Natural killer cell (primary cell): Measurements from ENCODE around the gene TCIRG1. TPM values are rescaled to one million over a fixed set of nuclear protein-coding genes. Genes with fewer than 3 reads are reported as not detected.
"Not testable (repeated sequence)": the region's sequence is repeated elsewhere in the genome, so short reads cannot be mapped to it uniquely, and the experiment has no call there.

ENCODE experiments used
- ATAC-seq, 3 donors: fragments of 150-1000 bp in 2 of 3; fragments of 200-7000 bp in 1 of 3; cut with Tn5 transposase; 1 replicate in 1 of 3; 2 replicates in 2 of 3; pipeline ENCODE4 v1.10.0; 2021; ENCODE audit warnings: mild to moderate bottlenecking in 2 of 3, moderate library complexity in 2 of 3
- DNase-seq, 2 donors: peaks; one replicate each; pipeline versions ENCODE4 v3.0.0 to v3.0.0-alpha.2; 2013 to 2021; ENCODE audit warnings: mixed read lengths in 1 of 2
- H3K27ac ChIP-seq: one replicate; pipeline ENCODE4 v1.5.1; 2013; ENCODE audit warnings: mild to moderate bottlenecking, low read length
- H3K27me3 ChIP-seq: one replicate; pipeline ENCODE4 v1.6.1; 2013; ENCODE audit warnings: low read length; ENCODE audit not compliant: control insufficient read depth, insufficient read depth
- H3K36me3 ChIP-seq: one replicate; pipeline ENCODE4 v1.6.1; 2013; ENCODE audit warnings: low read length; ENCODE audit not compliant: control insufficient read depth, insufficient read depth
- H3K4me1 ChIP-seq: one replicate; pipeline ENCODE4 v1.6.1; 2013; ENCODE audit warnings: low read length; ENCODE audit not compliant: control insufficient read depth, insufficient read depth
- H3K4me3 ChIP-seq: one replicate; pipeline ENCODE4 v1.5.1; 2013; ENCODE audit warnings: low read length
- H3K9me3 ChIP-seq: one replicate; pipeline ENCODE4 v1.6.1; 2013; ENCODE audit warnings: low read length; ENCODE audit not compliant: control insufficient read depth, insufficient read depth
- H3K27ac Mint-ChIP-seq, 2 donors: one replicate each; pipeline ENCODE4 v1.8.0; 2022; ENCODE audit warnings: mild to moderate bottlenecking in 2 of 2, mixed read lengths in 2 of 2, moderate library complexity in 1 of 2
- H3K27me3 Mint-ChIP-seq, 2 donors: one replicate each; pipeline ENCODE4 v1.8.0; 2022; ENCODE audit warnings: low read depth in 2 of 2, mixed read lengths in 2 of 2
- H3K36me3 Mint-ChIP-seq: one replicate; pipeline ENCODE4 v1.8.0; 2022; ENCODE audit warnings: mixed read lengths
- H3K4me1 Mint-ChIP-seq, 2 donors: one replicate each; pipeline ENCODE4 v1.8.0; 2022; ENCODE audit warnings: mixed read lengths in 2 of 2
- H3K4me3 Mint-ChIP-seq: one replicate; pipeline ENCODE4 v1.8.0; 2022; ENCODE audit warnings: mild to moderate bottlenecking, moderate library complexity, mixed read lengths
- H3K9me3 Mint-ChIP-seq, 2 donors: one replicate each; pipeline ENCODE4 v1.8.0; 2022; ENCODE audit warnings: mixed read lengths in 2 of 2
- CTCF ChIP-seq: fragments of 200-600 bp; IDR thresholded peaks from one replicate; pipeline ENCODE4 v1.8.0; 2022; ENCODE audit warnings: antibody characterized with exemption
- WGBS: methylation state at CpG from one replicate; pipeline ENCODE4 v1.1.7; 2013; ENCODE audit warnings: missing lambda C conversion rate; ENCODE audit not compliant: insufficient coverage; 5-methylcytosine and 5-hydroxymethylcytosine counted together
- intact Hi-C: fragments of 100-400 bp; cut with micrococcal nuclease; formaldehyde crosslinking; loops from one replicate; pipeline ENCODE4 v1.14.2; 2022
- total RNA-seq, 4 donors: library from RNA; stranded (reverse); fragments of 120-200 nt in 1 of 4; gene quantifications; one replicate each; pipeline versions ENCODE4 v1.2.3 to v1.2.4, GENCODE V29; 2013 to 2022

The TCIRG1 gene
- total RNA-seq, 3 donors from 2014 or later (not counting 1 experiment from before 2014, with no cell fraction given) = 438 to 480 (median 465) TPM

- H3K4me1 Mint-ChIP-seq = peaks cover 24 to 31% of the 10 kb centered on the region in 2 donors
- DNase-seq, H3K27ac ChIP-seq, intact Hi-C loops, H3K9me3 Mint-ChIP-seq, H3K4me3 Mint-ChIP-seq, H3K36me3 ChIP-seq, H3K36me3 Mint-ChIP-seq, H3K27ac Mint-ChIP-seq, H3K4me3 ChIP-seq, H3K27me3 Mint-ChIP-seq, ATAC-seq, H3K27me3 ChIP-seq, H3K9me3 ChIP-seq: not testable (repeated sequence)
- WGBS = 71% methylated on average over 11 of the region's 14 CpGs
- H3K4me1 ChIP-seq = peaks cover 46% of the 10 kb centered on the region
Measured at GRCh38 chr11:67995579-67995978, 43.2 kb upstream of the TCIRG1 start.

- no peaks in the 10 kb centered on the region for H3K27me3 Mint-ChIP-seq
- Histone ChIP-seq H3K9me3 (no peaks in the 10 kb centered on the region), H3K27ac (no peak overlapping the region), H3K36me3 (peaks cover 10% of the 10 kb centered on the region), H3K27me3 (no peaks in the 10 kb centered on the region), H3K4me3 (no peak overlapping the region), H3K4me1 (peaks cover 49% of the 10 kb centered on the region)
- no peak for ATAC-seq
- no peaks in the 10 kb centered on the region for H3K9me3 Mint-ChIP-seq
- no peak for TF ChIP-seq CTCF
- no peaks in the 10 kb centered on the region for H3K36me3 Mint-ChIP-seq
- intact Hi-C loops = no loop called here
- 90% methylated on average over 11 of the region's 13 CpGs for whole genome bisulfite sequencing
- H3K4me3 Mint-ChIP-seq = no peak overlapping the region
- peaks cover 24 to 31% of the 10 kb centered on the region in 2 donors for H3K4me1 Mint-ChIP-seq
- no peak overlapping the region for H3K27ac Mint-ChIP-seq
- DNase-seq = no peak
Measured at GRCh38 chr11:67996051-67996450, 42.8 kb upstream of the TCIRG1 start.

GRCh38 chr11:67996622-67997474 is 42.0 kb upstream of the TCIRG1 start:
- Histone ChIP-seq H3K27ac (no peak overlapping the region), H3K36me3 (peaks cover 10% of the 10 kb centered on the region), H3K4me1 (peaks cover 54% of the 10 kb centered on the region), H3K9me3 (no peaks in the 10 kb centered on the region), H3K4me3 (no peak overlapping the region), H3K27me3 (no peaks in the 10 kb centered on the region)
- Mint-ChIP-seq H3K27ac (peak overlapping the region in 1 of 2 donors; percentile 64), H3K36me3 (no peaks in the 10 kb centered on the region), H3K4me3 (no peak overlapping the region), H3K27me3 (no peaks in the 10 kb centered on the region), H3K4me1 (peaks cover 24 to 31% of the 10 kb centered on the region in 2 donors), H3K9me3 (no peaks in the 10 kb centered on the region)
- TF ChIP-seq CTCF = no peak
- ATAC-seq (peak; percentile 72 to 77 (median 77)), DNase-seq (peak; percentile 23 to 39)
- intact Hi-C loops = no loop called here
- WGBS = 84% methylated on average over 41 of the region's 41 CpGs

- Mint-ChIP-seq H3K27me3 (no peaks in the 10 kb centered on the region), H3K36me3 (no peaks in the 10 kb centered on the region), H3K9me3 (no peaks in the 10 kb centered on the region), H3K27ac (peak overlapping the region in 1 of 2 donors; percentile 64), H3K4me1 (peaks cover 24 to 35% of the 10 kb centered on the region in 2 donors), H3K4me3 (no peak overlapping the region)
- Histone ChIP-seq H3K4me1 (peaks cover 61% of the 10 kb centered on the region), H3K4me3 (no peak overlapping the region), H3K9me3 (no peaks in the 10 kb centered on the region), H3K27me3 (no peaks in the 10 kb centered on the region), H3K27ac (no peak overlapping the region), H3K36me3 (peaks cover 10% of the 10 kb centered on the region)
- ATAC-seq (peak; percentile 27 to 51 (median 39)), DNase-seq (no peak)
- intact Hi-C loops = no loop called here
- TF ChIP-seq CTCF = no peak
- 81% methylated on average over 29 of the region's 29 CpGs for WGBS
Measured at GRCh38 chr11:67997475-67997921, 41.3 kb upstream of the TCIRG1 start.
